ENCODE results near the gene NEK6. TPM values are rescaled to one million over a fixed set of nuclear protein-coding genes. Genes with fewer than 3 reads are reported as not detected.
"Not testable (repeated sequence)": the region's sequence is repeated elsewhere in the genome, so short reads cannot be mapped to it uniquely, and the experiment has no call there.

NEK6 gene
- polyA plus RNA-seq, 2 donors = 1.7 to 2.3 TPM

DNA sequence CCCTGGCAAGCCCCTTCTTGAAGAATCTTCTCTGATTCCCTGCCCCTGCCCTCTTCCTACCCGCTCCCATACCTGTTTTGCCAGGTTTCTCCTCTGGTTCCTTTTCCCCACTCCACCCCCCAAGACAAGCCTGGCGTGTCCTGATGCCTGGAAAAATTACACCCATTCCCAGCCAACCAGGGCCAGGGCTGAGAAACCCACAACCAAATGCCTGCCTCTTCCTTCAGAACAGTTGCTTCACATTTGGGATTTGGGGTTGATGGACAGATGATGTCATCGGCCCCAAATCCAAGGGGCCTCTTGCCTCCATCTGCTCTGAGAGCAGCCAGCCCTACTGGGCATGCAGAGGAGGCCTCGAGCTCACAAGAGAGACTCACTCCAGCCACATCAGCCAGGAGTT, 8.8 kb upstream of the NEK6 start:
- Histone ChIP-seq H3K27me3 (ENCODE audit: control insufficient read depth in 1 of 2, insufficient read depth in 2 of 2, low read length in 2 of 2) (no peaks in the 10 kb centered on the region), H3K9me3 (ENCODE audit: control insufficient read depth in 2 of 2, insufficient read depth in 1 of 2, low read depth in 1 of 2, low read length in 1 of 2) (no peaks in the 10 kb centered on the region), H3K4me1 (ENCODE audit: control insufficient read depth in 2 of 2, insufficient read depth in 2 of 2, low read length in 1 of 2) (peaks cover 0 to 4% of the 10 kb centered on the region in 2 donors), H3K27ac (ENCODE audit: low read depth in 2 of 2, low read length in 1 of 2) (no peak overlapping the region), H3K36me3 (ENCODE audit: control insufficient read depth in 2 of 2, insufficient read depth in 2 of 2, low read length in 1 of 2) (no peaks in the 10 kb centered on the region), H3K4me3 (ENCODE audit: low read depth in 1 of 2, low read length in 2 of 2) (no peak overlapping the region)
- 80 to 87% methylated on average over 4 of the region's 4 CpGs for WGBS, 2 donors

DNA sequence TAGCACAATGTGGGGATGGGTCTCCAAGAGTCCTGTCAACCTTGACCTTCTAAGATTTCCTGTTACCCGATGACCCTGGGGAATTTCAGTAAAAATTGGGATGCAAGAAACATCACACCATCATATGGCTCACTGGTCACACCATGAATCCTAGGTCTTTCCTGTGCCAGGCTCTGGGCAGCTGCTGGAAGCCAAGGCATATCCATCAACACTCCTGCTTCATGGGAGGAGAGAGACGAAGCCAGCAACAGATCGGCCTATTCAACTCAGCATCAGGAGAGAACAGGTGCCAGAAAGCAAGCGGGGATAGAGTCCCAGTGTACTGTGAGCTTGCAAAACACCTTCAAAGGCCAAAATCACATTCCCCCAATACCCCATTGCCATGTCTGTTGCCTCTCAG, 6.5 kb upstream of the NEK6 start:
- Histone ChIP-seq H3K4me1 (ENCODE audit: control insufficient read depth in 2 of 2, insufficient read depth in 2 of 2, low read length in 1 of 2) (peaks cover 0 to 4% of the 10 kb centered on the region in 2 donors), H3K9me3 (ENCODE audit: control insufficient read depth in 2 of 2, insufficient read depth in 1 of 2, low read depth in 1 of 2, low read length in 1 of 2) (no peaks in the 10 kb centered on the region), H3K36me3 (ENCODE audit: control insufficient read depth in 2 of 2, insufficient read depth in 2 of 2, low read length in 1 of 2) (no peaks in the 10 kb centered on the region), H3K27me3 (ENCODE audit: control insufficient read depth in 1 of 2, insufficient read depth in 2 of 2, low read length in 2 of 2) (no peaks in the 10 kb centered on the region), H3K4me3 (ENCODE audit: low read depth in 1 of 2, low read length in 2 of 2) (no peak overlapping the region), H3K27ac (ENCODE audit: low read depth in 2 of 2, low read length in 1 of 2) (no peak overlapping the region)
- 80 to 88% methylated on average over 4 of the region's 4 CpGs for WGBS, 2 donors

DNA sequence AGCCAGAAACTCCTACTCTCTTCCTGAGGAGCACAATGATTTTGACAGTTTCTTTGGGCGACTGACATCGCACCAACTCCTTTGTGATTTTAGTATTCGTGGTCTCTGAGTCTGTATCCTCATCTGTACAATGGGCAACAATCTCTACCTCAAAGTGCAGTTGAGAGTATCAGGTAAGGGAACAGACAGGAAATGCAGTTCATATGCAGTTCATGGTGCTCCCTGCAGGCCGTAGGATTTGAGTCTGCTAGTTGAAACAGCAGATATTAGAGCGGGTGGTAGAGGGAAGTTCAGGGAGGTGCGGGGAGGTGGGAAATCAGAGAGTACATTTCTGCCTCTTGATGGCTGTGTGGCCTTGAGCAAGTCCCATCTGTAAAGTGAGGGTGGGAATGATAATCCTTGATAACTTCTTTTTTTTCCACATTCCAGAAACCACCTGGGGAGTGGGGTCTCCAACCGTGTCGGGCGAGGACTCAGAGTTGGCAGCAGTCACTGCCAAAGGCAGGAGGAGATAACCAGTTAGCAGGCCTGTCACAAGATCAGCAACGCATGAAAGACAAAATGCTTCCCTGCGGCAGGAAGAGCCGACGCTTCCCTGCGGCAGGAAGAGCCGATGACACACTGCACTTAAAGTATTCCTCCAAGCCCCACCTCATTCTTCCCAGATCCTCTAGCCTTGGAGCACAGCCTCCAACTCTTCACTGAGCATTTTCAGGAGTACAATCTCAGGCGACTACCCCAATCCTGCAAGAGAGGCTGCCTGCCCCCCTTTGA, 6.0 kb upstream of the NEK6 start:
- Histone ChIP-seq H3K9me3 (ENCODE audit: control insufficient read depth in 2 of 2, insufficient read depth in 1 of 2, low read depth in 1 of 2, low read length in 1 of 2) (no peaks in the 10 kb centered on the region), H3K4me3 (ENCODE audit: low read depth in 1 of 2, low read length in 2 of 2) (no peak overlapping the region), H3K36me3 (ENCODE audit: control insufficient read depth in 2 of 2, insufficient read depth in 2 of 2, low read length in 1 of 2) (no peaks in the 10 kb centered on the region), H3K4me1 (ENCODE audit: control insufficient read depth in 2 of 2, insufficient read depth in 2 of 2, low read length in 1 of 2) (peaks cover 0 to 4% of the 10 kb centered on the region in 2 donors), H3K27ac (ENCODE audit: low read depth in 2 of 2, low read length in 1 of 2) (no peak overlapping the region), H3K27me3 (ENCODE audit: control insufficient read depth in 1 of 2, insufficient read depth in 2 of 2, low read length in 2 of 2) (no peaks in the 10 kb centered on the region)
- 60 to 69% methylated on average over 16 of the region's 16 CpGs for WGBS, 2 donors

GRCh38 chr9:124252878-124253277, 4.9 kb upstream of the NEK6 start:
- H3K4me3 ChIP-seq (ENCODE audit: low read depth in 1 of 2, low read length in 2 of 2); H3K27me3 ChIP-seq (ENCODE audit: control insufficient read depth in 1 of 2, insufficient read depth in 2 of 2, low read length in 2 of 2): not testable (repeated sequence)

DNA sequence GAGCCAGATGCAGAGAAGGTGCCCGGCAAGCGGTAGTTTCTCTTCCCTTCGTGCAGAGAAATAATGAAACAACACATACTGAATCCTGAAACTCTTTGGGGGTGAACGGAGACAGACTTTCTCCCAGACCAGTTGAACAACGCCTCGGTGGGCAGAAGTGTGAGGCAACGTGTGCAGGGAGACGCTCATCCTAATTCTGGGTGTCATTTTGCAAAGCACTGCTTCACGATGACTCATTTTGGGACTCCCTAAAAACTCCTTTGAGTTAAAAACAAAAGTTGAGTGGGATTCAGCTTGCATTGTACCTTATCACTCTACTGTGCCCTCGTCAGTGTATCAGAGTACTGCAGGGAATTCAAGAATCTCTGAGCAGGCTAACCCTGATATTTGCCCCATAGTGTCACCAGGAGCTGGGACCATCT, 3.5 kb upstream of the NEK6 start:
- H3K9me3 ChIP-seq (ENCODE audit: control insufficient read depth in 2 of 2, insufficient read depth in 1 of 2, low read depth in 1 of 2, low read length in 1 of 2) = no peaks in the 10 kb centered on the region
- H3K27me3 ChIP-seq (ENCODE audit: control insufficient read depth in 1 of 2, insufficient read depth in 2 of 2, low read length in 2 of 2) = no peaks in the 10 kb centered on the region
- peaks cover 0 to 15% of the 10 kb centered on the region in 2 donors for H3K4me1 ChIP-seq (ENCODE audit: control insufficient read depth in 2 of 2, insufficient read depth in 2 of 2, low read length in 1 of 2)
- WGBS, 2 donors = 58 to 59% methylated on average over 10 of the region's 10 CpGs
- no peaks in the 10 kb centered on the region for H3K36me3 ChIP-seq (ENCODE audit: control insufficient read depth in 2 of 2, insufficient read depth in 2 of 2, low read length in 1 of 2)
- no peak overlapping the region for H3K27ac ChIP-seq (ENCODE audit: low read depth in 2 of 2, low read length in 1 of 2)
- no peak overlapping the region for H3K4me3 ChIP-seq (ENCODE audit: low read depth in 1 of 2, low read length in 2 of 2)

More at GRCh38 chr9:124252878-124253277, 4.9 kb upstream of the NEK6 start:
- H3K4me1 ChIP-seq (ENCODE audit: control insufficient read depth in 2 of 2, insufficient read depth in 2 of 2, low read length in 1 of 2); H3K36me3 ChIP-seq (ENCODE audit: control insufficient read depth in 2 of 2, insufficient read depth in 2 of 2, low read length in 1 of 2); H3K9me3 ChIP-seq (ENCODE audit: control insufficient read depth in 2 of 2, insufficient read depth in 1 of 2, low read depth in 1 of 2, low read length in 1 of 2); H3K27ac ChIP-seq (ENCODE audit: low read depth in 2 of 2, low read length in 1 of 2): not testable (repeated sequence)
- WGBS, 2 donors = 92% methylated on average over 8 of the region's 8 CpGs

GRCh38 chr9:124255222-124255621, 2.5 kb upstream of the NEK6 start:
- H3K36me3 ChIP-seq (ENCODE audit: control insufficient read depth in 2 of 2, insufficient read depth in 2 of 2, low read length in 1 of 2) = no peaks in the 10 kb centered on the region
- H3K4me1 ChIP-seq (ENCODE audit: control insufficient read depth in 2 of 2, insufficient read depth in 2 of 2, low read length in 1 of 2) = peaks cover 2 to 15% of the 10 kb centered on the region in 2 donors
- 78 to 82% methylated on average over 3 of the region's 3 CpGs for WGBS, 2 donors
- no peaks in the 10 kb centered on the region for H3K9me3 ChIP-seq (ENCODE audit: control insufficient read depth in 2 of 2, insufficient read depth in 1 of 2, low read depth in 1 of 2, low read length in 1 of 2)
- no peaks in the 10 kb centered on the region for H3K27me3 ChIP-seq (ENCODE audit: control insufficient read depth in 1 of 2, insufficient read depth in 2 of 2, low read length in 2 of 2)
- no peak overlapping the region for H3K4me3 ChIP-seq (ENCODE audit: low read depth in 1 of 2, low read length in 2 of 2)
- H3K27ac ChIP-seq (ENCODE audit: low read depth in 2 of 2, low read length in 1 of 2) = no peak overlapping the region

DNA sequence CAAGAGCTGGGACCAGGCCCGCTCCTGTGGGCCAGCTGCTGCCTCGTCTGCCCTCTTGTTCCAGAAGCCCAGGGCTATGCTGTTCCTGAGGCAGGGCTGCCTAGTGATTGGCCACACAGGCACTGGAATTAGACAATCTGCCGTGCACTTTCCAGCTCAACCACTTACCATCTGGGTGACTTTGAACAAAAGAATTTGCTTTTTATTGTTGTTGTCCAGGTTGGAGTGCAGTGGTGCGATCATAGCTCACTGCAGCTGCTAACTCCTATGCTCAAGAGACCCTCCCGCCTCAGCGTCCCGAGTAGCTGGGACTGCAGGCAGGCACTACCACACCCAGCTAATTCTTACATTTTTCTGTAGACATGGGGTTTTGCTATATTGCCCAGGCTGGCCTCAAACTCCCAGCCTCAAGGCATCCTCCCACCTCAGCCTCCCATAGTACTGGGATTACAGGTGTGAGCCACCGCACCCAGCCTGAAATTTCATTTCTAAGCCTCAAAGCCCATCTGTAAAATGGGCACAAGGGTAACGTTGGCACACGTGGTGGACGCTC, 1.2 kb upstream of the NEK6 start:
- WGBS, 2 donors = 72 to 76% methylated on average over 11 of the region's 11 CpGs
- Histone ChIP-seq H3K36me3 (ENCODE audit: control insufficient read depth in 2 of 2, insufficient read depth in 2 of 2, low read length in 1 of 2) (no peaks in the 10 kb centered on the region), H3K4me3 (ENCODE audit: low read depth in 1 of 2, low read length in 2 of 2) (no peak overlapping the region), H3K27me3 (ENCODE audit: control insufficient read depth in 1 of 2, insufficient read depth in 2 of 2, low read length in 2 of 2) (no peaks in the 10 kb centered on the region), H3K9me3 (ENCODE audit: control insufficient read depth in 2 of 2, insufficient read depth in 1 of 2, low read depth in 1 of 2, low read length in 1 of 2) (no peaks in the 10 kb centered on the region), H3K27ac (ENCODE audit: low read depth in 2 of 2, low read length in 1 of 2) (peak overlapping the region in 1 of 2 donors; percentile 63), H3K4me1 (ENCODE audit: control insufficient read depth in 2 of 2, insufficient read depth in 2 of 2, low read length in 1 of 2) (peaks cover 7 to 14% of the 10 kb centered on the region in 2 donors)

DNA sequence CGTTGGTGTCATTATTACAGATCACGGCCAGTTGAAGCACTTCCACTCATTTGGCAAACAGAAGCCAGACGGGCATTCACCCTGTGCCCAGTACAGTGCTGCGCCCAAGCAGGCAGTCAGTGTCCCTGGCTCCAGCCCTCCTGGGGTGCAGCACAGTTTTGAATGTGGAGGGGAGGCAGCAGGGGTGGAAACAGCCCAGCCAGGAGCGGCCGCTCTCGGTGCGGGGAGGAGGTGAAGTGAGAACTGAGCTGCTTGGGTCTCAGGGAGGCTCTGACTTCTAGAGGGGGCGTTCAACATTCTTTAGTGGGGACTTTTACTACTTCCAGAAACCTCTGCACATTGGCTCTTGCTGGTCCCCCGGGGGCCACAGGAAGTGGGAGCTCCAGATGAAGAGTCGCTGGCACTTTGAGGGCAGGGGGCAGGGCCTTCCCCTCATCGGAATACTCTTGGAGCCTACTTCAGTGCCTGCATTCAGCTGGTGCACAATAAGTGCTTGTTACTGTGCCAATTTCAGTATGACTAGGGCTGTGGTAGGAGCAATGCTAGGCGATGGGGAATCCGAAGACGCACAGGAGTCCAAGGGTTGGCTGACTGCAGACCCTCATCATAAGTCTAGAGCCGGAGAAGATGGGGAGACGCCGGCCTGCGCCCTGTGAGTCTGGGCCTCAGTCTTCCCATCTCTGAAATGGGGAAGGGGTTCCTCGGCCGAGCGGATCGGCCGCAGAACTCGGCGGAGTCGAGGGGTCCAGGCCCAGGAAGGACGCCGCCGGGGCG, 492 bp upstream of the NEK6 start:
- peaks cover 7 to 10% of the 10 kb centered on the region in 2 donors for H3K4me1 ChIP-seq (ENCODE audit: control insufficient read depth in 2 of 2, insufficient read depth in 2 of 2, low read length in 1 of 2)

DNA sequence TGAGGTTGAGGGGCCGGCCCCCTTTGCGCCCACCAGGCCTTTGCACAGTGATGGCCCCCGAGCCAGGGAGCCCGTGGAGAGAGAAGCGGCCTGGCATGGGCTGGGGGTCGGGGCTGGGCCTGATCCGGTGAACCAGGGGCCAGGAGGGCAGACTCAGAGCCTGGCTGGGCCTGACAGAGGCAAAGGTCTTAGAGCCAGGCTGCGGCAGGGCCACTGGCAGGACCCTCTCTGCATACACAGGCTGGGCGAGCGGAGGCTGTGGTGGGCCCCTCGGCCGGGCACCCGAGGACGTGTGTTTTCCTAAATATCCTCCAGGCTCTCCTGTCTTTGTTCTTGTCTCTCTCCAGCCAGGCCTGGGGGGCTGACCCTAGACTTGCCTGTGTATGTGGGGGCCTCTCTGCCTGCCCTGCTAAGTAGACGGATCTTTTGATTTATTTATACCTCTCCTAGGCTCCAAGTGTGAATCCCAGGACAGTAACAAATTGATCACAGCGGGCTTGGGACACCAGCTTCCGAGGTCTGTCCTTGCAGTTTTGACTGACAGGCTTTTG, 933 bp downstream of the NEK6 start:
- Histone ChIP-seq H3K27ac (ENCODE audit: low read depth in 2 of 2, low read length in 1 of 2) (peak overlapping the region; percentile 76), H3K4me1 (ENCODE audit: control insufficient read depth in 2 of 2, insufficient read depth in 2 of 2, low read length in 1 of 2) (peaks cover 7 to 10% of the 10 kb centered on the region in 2 donors), H3K36me3 (ENCODE audit: control insufficient read depth in 2 of 2, insufficient read depth in 2 of 2, low read length in 1 of 2) (no peaks in the 10 kb centered on the region), H3K27me3 (ENCODE audit: control insufficient read depth in 1 of 2, insufficient read depth in 2 of 2, low read length in 2 of 2) (no peaks in the 10 kb centered on the region), H3K9me3 (ENCODE audit: control insufficient read depth in 2 of 2, insufficient read depth in 1 of 2, low read depth in 1 of 2, low read length in 1 of 2) (no peaks in the 10 kb centered on the region), H3K4me3 (ENCODE audit: low read depth in 1 of 2, low read length in 2 of 2) (peak overlapping the region; percentile 75 to 81)
- WGBS, 2 donors = 10 to 12% methylated on average over 11 to 17 of the region's 17 CpGs

More for the DNA sequence above, 492 bp upstream of the NEK6 start:
- 38 to 40% methylated on average over 30 to 31 of the region's 31 CpGs for WGBS, 2 donors
- Histone ChIP-seq H3K36me3 (ENCODE audit: control insufficient read depth in 2 of 2, insufficient read depth in 2 of 2, low read length in 1 of 2) (no peaks in the 10 kb centered on the region), H3K9me3 (ENCODE audit: control insufficient read depth in 2 of 2, insufficient read depth in 1 of 2, low read depth in 1 of 2, low read length in 1 of 2) (no peaks in the 10 kb centered on the region), H3K4me3 (ENCODE audit: low read depth in 1 of 2, low read length in 2 of 2) (peak overlapping the region; percentile 42 to 81), H3K27ac (ENCODE audit: low read depth in 2 of 2, low read length in 1 of 2) (peak overlapping the region; percentile 29 to 76), H3K27me3 (ENCODE audit: control insufficient read depth in 1 of 2, insufficient read depth in 2 of 2, low read length in 2 of 2) (no peaks in the 10 kb centered on the region)

Data from esophagus (tissue), 2 donors.